AG09309 (cell line): ENCODE results near the gene IZUMO2.

Source experiments
- DNase-seq: peaks from one replicate; pipeline ENCODE4 v3.0.0-alpha.2; 2010; ENCODE audit warnings: low read depth
- H3K4me3 ChIP-seq: 2 replicates; pipeline ENCODE4 v1.5.1; 2011; ENCODE audit warnings: mild to moderate bottlenecking, low read depth, low read length, moderate library complexity; ENCODE audit not compliant: control insufficient read depth
- CTCF ChIP-seq: IDR thresholded peaks from 2 replicates; pipeline ENCODE4 v1.5.1; 2011; ENCODE audit warnings: mild to moderate bottlenecking, low read depth, low read length, inconsistent platforms; ENCODE audit not compliant: insufficient read depth, control insufficient read depth; ENCODE audit errors: missing control alignments

The IZUMO2 gene

GRCh38 chr19:50204811-50205675 lies 42.0 kb upstream of the IZUMO2 start:
- DNase-seq, result no peak
- no peak overlapping the region for H3K4me3 ChIP-seq
- TF ChIP-seq CTCF, result no peak

- DNase-seq, result no peak
- TF ChIP-seq CTCF, result no peak
- H3K4me3 ChIP-seq, result no peak overlapping the region
Observed at GRCh38 chr19:50204081-50204428, 41.0 kb upstream of the IZUMO2 start.

GRCh38 chr19:50203281-50204080 lies 40.4 kb upstream of the IZUMO2 start, which contains the start of gene MYH14:
Gene MYH14, plus strand, starts transcription at chr19:50203622. Its CDS starts 6,744 bp downstream, at chr19:50210366.
- TF ChIP-seq CTCF, result no peak
- no peak within 1 kb of the TSS for H3K4me3 ChIP-seq
- DNase-seq, result no peak

- no peak for TF ChIP-seq CTCF
- no peak for DNase-seq
- H3K4me3 ChIP-seq, result no peak overlapping the region
Observed at GRCh38 chr19:50202962-50203280, 39.8 kb upstream of the IZUMO2 start.

- H3K4me3 ChIP-seq, result no peak overlapping the region
- no peak for TF ChIP-seq CTCF
- DNase-seq, result no peak
Observed at GRCh38 chr19:50202386-50202785, 39.3 kb upstream of the IZUMO2 start.

GRCh38 chr19:50199259-50199555 lies 36.1 kb upstream of the IZUMO2 start:
- TF ChIP-seq CTCF, result no peak
- no peak overlapping the region for H3K4me3 ChIP-seq
- DNase-seq, result no peak
